H9 (cell line): ENCODE measurements around the gene TP73. TPM values are rescaled to one million over a fixed set of nuclear protein-coding genes. Genes with fewer than 3 reads are reported as not detected.

Experiments used
- DNase-seq: peaks from one replicate; pipeline ENCODE4 v3.0.0-alpha.2; 2017
- H2AFZ ChIP-seq: one replicate; pipeline ENCODE4 v1.6.1; 2013; ENCODE audit warnings: mild to moderate bottlenecking, low read length, control low read depth, moderate library complexity
- H2AK5ac ChIP-seq: 2 replicates; pipeline ENCODE4 v1.6.1; 2013; ENCODE audit warnings: low read length, control low read depth, mixed read lengths; ENCODE audit not compliant: insufficient read length
- H2BK120ac ChIP-seq: one replicate; pipeline ENCODE4 v1.6.1; 2013; ENCODE audit warnings: low read depth, mild to moderate bottlenecking, low read length, control low read depth, inconsistent platforms; ENCODE audit not compliant: poor library complexity, severe bottlenecking
- H2BK12ac ChIP-seq: 2 replicates; pipeline ENCODE4 v1.6.1; 2013; ENCODE audit warnings: low read length, control low read depth, mixed read lengths, low read depth; ENCODE audit not compliant: insufficient read length
- H2BK15ac ChIP-seq: 2 replicates; pipeline ENCODE4 v1.6.1; 2013; ENCODE audit warnings: low read depth, low read length, control low read depth
- H2BK20ac ChIP-seq: one replicate; pipeline ENCODE4 v1.6.1; 2013; ENCODE audit warnings: low read depth, mild to moderate bottlenecking, low read length, control low read depth, inconsistent platforms; ENCODE audit not compliant: poor library complexity, severe bottlenecking
- H2BK5ac ChIP-seq: 2 replicates; pipeline ENCODE4 v1.6.1; 2013; ENCODE audit warnings: low read length, control low read depth, mixed read lengths; ENCODE audit not compliant: insufficient read length
- H3K14ac ChIP-seq: 2 replicates; pipeline ENCODE4 v1.6.1; 2013; ENCODE audit warnings: low read length, control low read depth; ENCODE audit not compliant: insufficient read depth
- H3K18ac ChIP-seq: 2 replicates; pipeline ENCODE4 v1.6.1; 2013; ENCODE audit warnings: low read depth, mild to moderate bottlenecking, mixed read lengths, low read length, control low read depth; ENCODE audit not compliant: insufficient read length
- H3K23ac ChIP-seq: 2 replicates; pipeline ENCODE4 v1.6.1; 2013; ENCODE audit warnings: low read length, control low read depth, mixed read lengths, low read depth; ENCODE audit not compliant: insufficient read length
- H3K23me2 ChIP-seq: 2 replicates; pipeline ENCODE4 v1.6.1; 2013; ENCODE audit warnings: low read depth, mild to moderate bottlenecking, mixed read lengths, low read length, control low read depth; ENCODE audit not compliant: insufficient read length, poor library complexity, severe bottlenecking
- H3K27ac ChIP-seq: 2 replicates; pipeline ENCODE4 v1.5.1; 2013; ENCODE audit warnings: low read length, control low read depth, mixed read lengths, low read depth; ENCODE audit not compliant: insufficient read length
- H3K27me3 ChIP-seq: 2 replicates; pipeline ENCODE4 v1.6.1; 2013; ENCODE audit warnings: low read length, control low read depth, inconsistent platforms; ENCODE audit not compliant: insufficient read depth
- H3K4ac ChIP-seq: 2 replicates; pipeline ENCODE4 v1.6.1; 2013; ENCODE audit warnings: low read depth, mild to moderate bottlenecking, control low read depth, inconsistent platforms, low read length, moderate library complexity
- H3K4me1 ChIP-seq: 2 replicates; pipeline ENCODE4 v1.6.1; 2013; ENCODE audit warnings: low read length, control low read depth, inconsistent platforms; ENCODE audit not compliant: insufficient read depth
- H3K4me2 ChIP-seq: 2 replicates; pipeline ENCODE4 v1.6.1; 2013; ENCODE audit warnings: low read length, control low read depth, mixed read lengths; ENCODE audit not compliant: insufficient read length, insufficient read depth
- H3K56ac ChIP-seq: 2 replicates; pipeline ENCODE4 v1.6.1; 2013; ENCODE audit warnings: low read depth, mild to moderate bottlenecking, mixed read lengths, low read length, control low read depth; ENCODE audit not compliant: insufficient read length
- H3K79me1 ChIP-seq: 2 replicates; pipeline ENCODE4 v1.6.1; 2013; ENCODE audit warnings: low read depth, mild to moderate bottlenecking, moderate library complexity, low read length, control low read depth, inconsistent platforms; ENCODE audit not compliant: insufficient read depth, poor library complexity, severe bottlenecking
- H3K79me2 ChIP-seq: 2 replicates; pipeline ENCODE4 v1.6.1; 2013; ENCODE audit warnings: low read length, control low read depth, inconsistent platforms; ENCODE audit not compliant: insufficient read depth
- H3K9ac ChIP-seq: 2 replicates; pipeline ENCODE4 v1.6.1; 2013; ENCODE audit warnings: low read length, control low read depth, mixed read lengths; ENCODE audit not compliant: insufficient read length; ENCODE audit errors: extremely low read depth
- H3K9me3 ChIP-seq: one replicate; pipeline ENCODE4 v1.6.1; 2013; ENCODE audit warnings: low read depth, low read length, inconsistent platforms; ENCODE audit not compliant: control insufficient read depth
- H3T11ph ChIP-seq: one replicate; pipeline ENCODE4 v1.6.1; 2013; ENCODE audit warnings: mild to moderate bottlenecking, low read length, control low read depth, inconsistent platforms
- H4K20me1 ChIP-seq: one replicate; pipeline ENCODE4 v1.6.1; 2013; ENCODE audit not compliant: control insufficient read depth, insufficient read length, insufficient read depth
- H4K5ac ChIP-seq: 2 replicates; pipeline ENCODE4 v1.6.1; 2013; ENCODE audit warnings: low read depth, mild to moderate bottlenecking, mixed read lengths, low read length, control low read depth; ENCODE audit not compliant: insufficient read length
- H4K8ac ChIP-seq: replicated peaks from 2 replicates; pipeline ENCODE4 v1.6.1; 2013; ENCODE audit warnings: low read length, control low read depth, mixed read lengths, low read depth; ENCODE audit not compliant: insufficient read length
- H4K91ac ChIP-seq: 2 replicates; pipeline ENCODE4 v1.6.1; 2013; ENCODE audit warnings: low read depth, mild to moderate bottlenecking, moderate library complexity, mixed read lengths, low read length, control low read depth; ENCODE audit not compliant: insufficient read length
- H3K27ac Mint-ChIP-seq, 3 experiments: 2 replicates in 2 of 3; 3 replicates in 1 of 3; pipeline ENCODE4 v1.8.0; 2020 to 2021; ENCODE audit warnings: mixed read lengths in 3 of 3, mild to moderate bottlenecking in 1 of 3, moderate library complexity in 1 of 3
- H3K27me3 Mint-ChIP-seq: 2 replicates; pipeline ENCODE4 v1.8.0; 2021; ENCODE audit warnings: low read depth, mild to moderate bottlenecking, moderate library complexity, mixed read lengths
- H3K36me3 Mint-ChIP-seq, 3 experiments: 2 replicates in 2 of 3; 3 replicates in 1 of 3; pipeline ENCODE4 v1.8.0; 2020 to 2021; ENCODE audit warnings: low read depth in 3 of 3, mixed read lengths in 3 of 3; ENCODE audit not compliant: insufficient read depth in 1 of 3
- H3K4me1 Mint-ChIP-seq, 2 experiments: 2 replicates each; pipeline ENCODE4 v1.8.0; 2020; ENCODE audit warnings: mixed read lengths in 2 of 2
- H3K4me3 Mint-ChIP-seq, 2 experiments: 2 replicates in 1 of 2; 3 replicates in 1 of 2; pipeline ENCODE4 v1.8.0; 2020 to 2021; ENCODE audit warnings: mild to moderate bottlenecking in 2 of 2, mixed read lengths in 2 of 2, moderate library complexity in 1 of 2
- H3K9me3 Mint-ChIP-seq, 2 experiments: 2 replicates in 1 of 2; 3 replicates in 1 of 2; pipeline ENCODE4 v1.8.0; 2020; ENCODE audit warnings: mild to moderate bottlenecking in 2 of 2, mixed read lengths in 2 of 2, moderate library complexity in 1 of 2
- CTCF ChIP-seq: fragments of 200-600 bp; sonication (generic); conservative IDR thresholded peaks from 3 replicates; pipeline ENCODE4 v1.8.0; 2021; ENCODE audit warnings: antibody characterized with exemption, mild to moderate bottlenecking
- WGBS: extraction: QIAGEN DNeasy Blood & Tissue Kit; methylation state at CpG from one replicate; pipeline ENCODE4 v1.1.7; 2013; ENCODE audit warnings: missing lambda C conversion rate, low lambda C conversion rate, mixed read lengths; ENCODE audit not compliant: insufficient read length; ENCODE audit errors: extremely low coverage; 5-methylcytosine and 5-hydroxymethylcytosine counted together
- total RNA-seq: library from RNA; stranded (reverse); gene quantifications from 2 replicates; pipeline ENCODE4 v1.2.1, GENCODE V29; 2021

TP73 gene
- total RNA-seq, 1 experiment from 2014 or later = 4.7 TPM

DNA sequence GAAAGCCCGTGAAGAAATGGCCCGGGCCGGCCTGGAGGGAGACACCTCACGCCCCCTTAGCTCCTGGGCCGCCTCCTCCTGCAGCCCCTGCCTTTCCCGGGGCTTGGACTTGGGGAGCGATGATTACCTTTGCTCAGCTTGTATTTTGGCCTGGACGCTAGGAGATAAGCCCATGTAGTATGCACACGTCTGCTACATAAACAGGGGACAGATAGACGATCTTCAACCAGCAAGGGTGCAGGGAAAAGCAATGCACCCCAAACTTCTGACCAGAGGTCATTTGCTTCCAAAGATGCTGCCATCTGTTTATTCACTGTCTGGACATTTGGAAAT lies 936 bp downstream of the TP73 start:
- H3K9ac ChIP-seq = no peak overlapping the region
- peaks cover 3% of the 10 kb centered on the region; the same call in 1 of the 2 replicates for H3K79me2 ChIP-seq
- H4K5ac ChIP-seq = no peak overlapping the region
- no peak overlapping the region for H4K91ac ChIP-seq
- no peak overlapping the region for H3K18ac ChIP-seq
- H2BK15ac ChIP-seq = no peak overlapping the region
- no peak overlapping the region for H2BK20ac ChIP-seq
- no peak overlapping the region for H2BK12ac ChIP-seq
- no peak overlapping the region for H3K4ac ChIP-seq
- no peaks in the 10 kb centered on the region for H3K79me1 ChIP-seq
- H3K9me3 Mint-ChIP-seq = peaks cover 0 to 2% of the 10 kb centered on the region in 2 experiments; a peak in 1 of 5 replicates
- no peak overlapping the region for H3K23ac ChIP-seq
- peak overlapping the region; percentile 55 to 56 for H3K4me3 Mint-ChIP-seq
- H3K27me3 Mint-ChIP-seq = peaks cover 78% of the 10 kb centered on the region
- no peaks in the 10 kb centered on the region for H3K9me3 ChIP-seq
- no peak overlapping the region for H3K56ac ChIP-seq
- H3T11ph ChIP-seq = no peak overlapping the region
- H3K36me3 Mint-ChIP-seq = no peaks in the 10 kb centered on the region; a peak in 2 of 7 replicates
- no peak overlapping the region for H3K14ac ChIP-seq
- peaks cover 28% of the 10 kb centered on the region for H3K23me2 ChIP-seq
- no peak for DNase-seq
- no peak overlapping the region for H2BK5ac ChIP-seq
- H3K4me1 ChIP-seq = no peaks in the 10 kb centered on the region
- H3K27ac Mint-ChIP-seq = no peak overlapping the region; a peak in 1 of 7 replicates
- no peak overlapping the region for H2AFZ ChIP-seq
- no peak overlapping the region for H2AK5ac ChIP-seq
- H3K4me2 ChIP-seq = peak overlapping the region; percentile 65
- no peak overlapping the region for H2BK120ac ChIP-seq
- H3K27ac ChIP-seq = no peak overlapping the region
- no CpG with 5 or more reads among the region's 10 CpGs for WGBS
- no peak overlapping the region for H4K8ac ChIP-seq
- H3K4me1 Mint-ChIP-seq = peaks cover 27% of the 10 kb centered on the region in 2 experiments
- peaks cover 40% of the 10 kb centered on the region for H3K27me3 ChIP-seq
- H4K20me1 ChIP-seq = no peaks in the 10 kb centered on the region
- TF ChIP-seq CTCF = no peak
